Liver (tissue), 9 donors: ENCODE measurements around the gene AMOTL1. TPM values are rescaled to one million over a fixed set of nuclear protein-coding genes. Genes with fewer than 3 reads are reported as not detected.

Source experiments
- DNase-seq: peaks from one replicate; pipeline ENCODE4 v3.0.0-alpha.2; 2017; ENCODE audit warnings: low spot score
- H3K27ac ChIP-seq, 2 donors: one replicate each; pipeline ENCODE4 v1.7.0; 2013; ENCODE audit warnings: inconsistent platforms in 2 of 2, low read length in 2 of 2, control low read depth in 1 of 2, low read depth in 1 of 2, mild to moderate bottlenecking in 1 of 2
- H3K27me3 ChIP-seq, 4 donors: one replicate each; pipeline versions ENCODE4 v1.6.1 to v1.7.0; 2013; ENCODE audit warnings: low read length in 3 of 4, inconsistent platforms in 1 of 4, mild to moderate bottlenecking in 1 of 4, moderate library complexity in 1 of 4; ENCODE audit not compliant: control insufficient read depth in 4 of 4, insufficient read depth in 4 of 4
- H3K36me3 ChIP-seq, 4 donors: one replicate each; pipeline versions ENCODE4 v1.6.1 to v1.7.0; 2013; ENCODE audit warnings: low read length in 3 of 4, mild to moderate bottlenecking in 3 of 4, low read depth in 1 of 4, moderate library complexity in 1 of 4; ENCODE audit not compliant: control insufficient read depth in 4 of 4, insufficient read depth in 3 of 4
- H3K4me1 ChIP-seq, 4 donors: one replicate each; pipeline versions ENCODE4 v1.6.1 to v1.7.0; 2013; ENCODE audit warnings: low read length in 3 of 4, mild to moderate bottlenecking in 3 of 4, moderate library complexity in 1 of 4; ENCODE audit not compliant: control insufficient read depth in 4 of 4, insufficient read depth in 4 of 4
- H3K4me3 ChIP-seq, 3 donors: one replicate each; pipeline versions ENCODE4 v1.6.1 to v1.7.0; 2013; ENCODE audit warnings: low read length in 3 of 3, control low read depth in 1 of 3, low read depth in 1 of 3, mild to moderate bottlenecking in 1 of 3
- H3K9ac ChIP-seq, 2 donors: one replicate each; pipeline ENCODE4 v1.7.0; 2013; ENCODE audit warnings: low read length in 2 of 2, mild to moderate bottlenecking in 2 of 2, moderate library complexity in 2 of 2, control low read depth in 1 of 2, low read depth in 1 of 2
- H3K9me3 ChIP-seq, 4 donors: one replicate each; pipeline versions ENCODE4 v1.6.1 to v1.7.0; 2013; ENCODE audit warnings: low read length in 3 of 4; ENCODE audit not compliant: control insufficient read depth in 4 of 4
- ATF3 ChIP-seq: IDR thresholded peaks from 2 replicates; pipeline ENCODE4 v1.6.1; 2016; ENCODE audit warnings: antibody characterized with exemption
- CTCF ChIP-seq: fragments of 150-350 bp; IDR thresholded peaks from 2 replicates; pipeline ENCODE4 v1.5.1; 2017; ENCODE audit warnings: improper control_type of control experiment, low read depth, low read length; ENCODE audit not compliant: missing input control
- FOXA1 ChIP-seq: IDR thresholded peaks from 2 replicates; pipeline ENCODE4 v1.6.1; 2016; ENCODE audit warnings: antibody characterized with exemption
- FOXA2 ChIP-seq: IDR thresholded peaks from 2 replicates; pipeline ENCODE4 v1.6.1; 2016; ENCODE audit warnings: antibody characterized with exemption
- GABPA ChIP-seq, 2 donors: IDR thresholded peaks in 1 of 2; conservative IDR thresholded peaks in 1 of 2; 2 replicates each; pipeline ENCODE4 v1.6.1; 2016; ENCODE audit warnings: antibody characterized with exemption in 2 of 2, mild to moderate bottlenecking in 1 of 2, moderate library complexity in 1 of 2
- HNF4A ChIP-seq, 2 donors: conservative IDR thresholded peaks; 2 replicates each; pipeline ENCODE4 v1.6.1; 2016; ENCODE audit warnings: antibody characterized with exemption in 2 of 2, mild to moderate bottlenecking in 2 of 2
- MAX ChIP-seq: IDR thresholded peaks from 2 replicates; pipeline ENCODE4 v1.6.1; 2016; ENCODE audit warnings: antibody characterized with exemption
- NR2F2 ChIP-seq: IDR thresholded peaks from 2 replicates; pipeline ENCODE4 v1.6.1; 2016; ENCODE audit warnings: antibody characterized with exemption
- RAD21 ChIP-seq, 2 donors: IDR thresholded peaks; 2 replicates each; pipeline ENCODE4 v1.6.1; 2016; ENCODE audit warnings: antibody characterized with exemption in 2 of 2, mild to moderate bottlenecking in 2 of 2
- REST ChIP-seq: IDR thresholded peaks from 2 replicates; pipeline ENCODE4 v1.6.1; 2016; ENCODE audit warnings: antibody characterized with exemption, mild to moderate bottlenecking
- SP1 ChIP-seq: IDR thresholded peaks from 2 replicates; pipeline ENCODE4 v1.6.1; 2018; ENCODE audit warnings: antibody characterized with exemption, mild to moderate bottlenecking
- TAF1 ChIP-seq: conservative IDR thresholded peaks from 2 replicates; pipeline ENCODE4 v1.6.1; 2016; ENCODE audit warnings: antibody characterized with exemption, mild to moderate bottlenecking
- WGBS: extraction: QIAGEN DNeasy Blood & Tissue Kit; methylation state at CpG from one replicate; pipeline ENCODE4 v1.1.7; 2013; 5-methylcytosine and 5-hydroxymethylcytosine counted together
- polyA plus RNA-seq, 2 donors: library from polyadenylated mRNA; stranded (reverse) in 1 of 2; unstranded in 1 of 2; fragments of 200-250 nt in 1 of 2; fragments of >200 nt in 1 of 2; fragmentation: Nextera tagmentation in 1 of 2; extraction: Ambion mirVana in 1 of 2; gene quantifications; one replicate each; pipeline versions ENCODE4 v1.2.1 to v1.2.3, GENCODE V29; 2013 to 2015
- total RNA-seq, 2 donors: library from RNA; depleted of rRNA; stranded (reverse); fragments of >200 nt; gene quantifications; one replicate each; pipeline ENCODE4 v1.2.3, GENCODE V29; 2014
- donor health status: healthy.
- donor health status: healthy.
- donor health status: healthy.
- donor health status: healthy.
- donor health status: healthy.

The AMOTL1 gene
- total and polyA plus RNA-seq, 4 donors, result 2.2 to 29.5 (median 7.2) TPM

- H3K9ac ChIP-seq, result no peak overlapping the region
- H3K27ac ChIP-seq, result no peak overlapping the region
- H3K27me3 ChIP-seq, result no peaks in the 10 kb centered on the region
- H3K4me3 ChIP-seq, result no peak overlapping the region
- no peak for TF ChIP-seq CTCF
- TF ChIP-seq GABPA (IDR thresholded peaks at IDR 0.05 in 1 of 2, conservative IDR thresholded peaks at IDR 0.05 in 1 of 2), result no peak
- no peak for TF ChIP-seq TAF1
- no peak for TF ChIP-seq MAX
- TF ChIP-seq HNF4A (conservative IDR thresholded peaks at IDR 0.05), result no peak
- WGBS, result 92% methylated on average over 7 of the region's 7 CpGs
- DNase-seq, result no peak
- H3K4me1 ChIP-seq, result peaks cover 0 to 5% (median under 1%) of the 10 kb centered on the region in 4 donors
- peaks cover 2 to 41% (median 24%) of the 10 kb centered on the region in 4 donors for H3K36me3 ChIP-seq
- H3K9me3 ChIP-seq, result no peaks in the 10 kb centered on the region
These were observed 53.9 kb downstream of the AMOTL1 start for GRCh38 chr11:94822080-94822479.

GRCh38 chr11:94823102-94823732 is 55.1 kb downstream of the AMOTL1 start:
- H3K9me3 ChIP-seq, result no peaks in the 10 kb centered on the region
- 76% methylated on average over 2 of the region's 2 CpGs for WGBS
- no peak overlapping the region for H3K9ac ChIP-seq
- peaks cover 2 to 45% (median 24%) of the 10 kb centered on the region in 4 donors for H3K36me3 ChIP-seq
- no peaks in the 10 kb centered on the region for H3K27me3 ChIP-seq
- TF ChIP-seq ATF3, result no peak
- no peak for DNase-seq
- peaks cover 5 to 17% (median 10%) of the 10 kb centered on the region in 4 donors for H3K4me1 ChIP-seq
- H3K4me3 ChIP-seq, result no peak overlapping the region
- H3K27ac ChIP-seq, result no peak overlapping the region

GRCh38 chr11:94825031-94825430 is 56.9 kb downstream of the AMOTL1 start:
- no peaks in the 10 kb centered on the region for H3K9me3 ChIP-seq
- H3K4me3 ChIP-seq, result no peak overlapping the region
- H3K36me3 ChIP-seq, result peaks cover 2 to 46% (median 25%) of the 10 kb centered on the region in 4 donors
- TF ChIP-seq REST (no peak), HNF4A (conservative IDR thresholded peaks at IDR 0.05) (no peak), SP1 (no peak), FOXA1 (no peak), RAD21 (IDR thresholded peaks at IDR 0.05) (no peak), NR2F2 (no peak), GABPA (IDR thresholded peaks at IDR 0.05 in 1 of 2, conservative IDR thresholded peaks at IDR 0.05 in 1 of 2) (no peak), TAF1 (no peak), FOXA2 (no peak)
- peaks cover 5 to 20% (median 14%) of the 10 kb centered on the region in 4 donors for H3K4me1 ChIP-seq
- H3K9ac ChIP-seq, result no peak overlapping the region
- no peak for DNase-seq
- 90% methylated on average over 4 of the region's 4 CpGs for WGBS
- H3K27me3 ChIP-seq, result no peaks in the 10 kb centered on the region
- no peak overlapping the region for H3K27ac ChIP-seq
